CD4-positive, CD25-positive, alpha-beta regulatory T cell (primary cell): ENCODE measurements around the gene ST6GAL2. TPM values are rescaled to one million over a fixed set of nuclear protein-coding genes. Genes with fewer than 3 reads are reported as not detected.

Experiments used
- ATAC-seq, 2 donors: fragments of 150-1000 bp; cut with Tn5 transposase; one replicate each; pipeline ENCODE4 v1.10.0; 2021; ENCODE audit warnings: low read depth in 2 of 2, moderate number of reproducible peaks in 2 of 2, moderate library complexity in 1 of 2
- DNase-seq, 3 donors: peaks; one replicate each; pipeline versions ENCODE4 v3.0.0 to v3.0.0-alpha.2; 2012 to 2022; ENCODE audit warnings: mixed read lengths in 1 of 3
- H3K27ac ChIP-seq: one replicate; pipeline ENCODE4 v1.7.0; 2013; ENCODE audit warnings: mild to moderate bottlenecking, low read length; ENCODE audit not compliant: insufficient read depth, poor library complexity, severe bottlenecking
- H3K27me3 ChIP-seq: one replicate; pipeline ENCODE4 v1.7.0; 2013; ENCODE audit warnings: low read length; ENCODE audit not compliant: control insufficient read depth, insufficient read depth
- H3K36me3 ChIP-seq: one replicate; pipeline ENCODE4 v1.7.0; 2013; ENCODE audit warnings: mild to moderate bottlenecking, low read length, moderate library complexity; ENCODE audit not compliant: control insufficient read depth, insufficient read depth
- H3K4me1 ChIP-seq: 2 replicates; pipeline ENCODE4 v1.7.0; 2013; ENCODE audit warnings: mild to moderate bottlenecking, low read length; ENCODE audit not compliant: insufficient read depth, control insufficient read depth, poor library complexity, severe bottlenecking
- H3K4me3 ChIP-seq: one replicate; pipeline ENCODE4 v1.7.0; 2013; ENCODE audit warnings: low read depth, mild to moderate bottlenecking, low read length, moderate library complexity
- H3K9me3 ChIP-seq, 2 experiments: 1 replicate in 1 of 2; 2 replicates in 1 of 2; pipeline ENCODE4 v1.7.0; 2013; ENCODE audit warnings: low read length in 2 of 2, mild to moderate bottlenecking in 1 of 2, moderate library complexity in 1 of 2; ENCODE audit not compliant: control insufficient read depth in 2 of 2
- H3K27ac Mint-ChIP-seq, 3 donors: one replicate each; pipeline ENCODE4 v1.8.0; 2020 to 2022; ENCODE audit warnings: mild to moderate bottlenecking in 3 of 3, mixed read lengths in 3 of 3, moderate library complexity in 2 of 3
- H3K27me3 Mint-ChIP-seq: one replicate; pipeline ENCODE4 v1.8.0; 2022; ENCODE audit warnings: mild to moderate bottlenecking, mixed read lengths
- H3K36me3 Mint-ChIP-seq: one replicate; pipeline ENCODE4 v1.8.0; 2020; ENCODE audit warnings: mixed read lengths
- H3K4me1 Mint-ChIP-seq, 4 donors: one replicate each; pipeline ENCODE4 v1.8.0; 2020 to 2022; ENCODE audit warnings: mixed read lengths in 4 of 4, mild to moderate bottlenecking in 1 of 4
- H3K4me3 Mint-ChIP-seq, 4 donors: one replicate each; pipeline ENCODE4 v1.8.0; 2020 to 2022; ENCODE audit warnings: mild to moderate bottlenecking in 4 of 4, mixed read lengths in 4 of 4, moderate library complexity in 3 of 4
- H3K9me3 Mint-ChIP-seq, 7 donors: one replicate each; pipeline ENCODE4 v1.8.0; 2020 to 2022; ENCODE audit warnings: mixed read lengths in 7 of 7, mild to moderate bottlenecking in 3 of 7, moderate library complexity in 2 of 7
- polyA plus RNA-seq, 4 donors: library from polyadenylated mRNA; unstranded; fragments of 300-500 nt; fragmentation: Illumina TruSeq; gene quantifications; one replicate each; pipeline ENCODE4 v1.2.3, GENCODE V29; 2021
- total RNA-seq: library from RNA; stranded (reverse); gene quantifications from one replicate; pipeline ENCODE4 v1.2.3, GENCODE V29; 2022

ST6GAL2 gene
- total and polyA plus RNA-seq, 5 donors from 2014 or later: 0.74 TPM; not detected in 4

DNA sequence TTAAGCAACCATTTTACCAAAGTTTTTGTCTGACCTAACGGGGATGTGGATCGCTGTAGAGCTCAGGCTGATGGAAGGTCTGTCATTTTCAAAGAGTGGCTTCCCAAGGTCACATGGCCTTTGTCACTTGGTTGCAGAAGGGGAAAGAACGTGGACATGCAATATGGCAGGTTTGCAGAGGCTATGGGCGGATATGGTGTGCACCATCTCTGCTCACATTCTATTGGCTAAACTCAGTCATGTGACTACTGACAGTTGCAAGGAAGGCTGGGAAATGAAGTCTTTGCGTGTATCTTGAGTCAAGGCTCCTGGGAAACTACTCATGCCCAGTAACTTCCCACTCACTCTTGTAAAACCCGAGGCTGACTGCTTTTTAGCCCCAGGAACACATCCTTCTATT, 96.8 kb downstream of the ST6GAL2 start:
- no peaks in the 10 kb centered on the region for H3K36me3 ChIP-seq
- H3K27me3 ChIP-seq: no peaks in the 10 kb centered on the region
- H3K27me3 Mint-ChIP-seq: no peaks in the 10 kb centered on the region
- H3K9me3 ChIP-seq: no peaks in the 10 kb centered on the region
- H3K27ac Mint-ChIP-seq: no peak overlapping the region
- no peaks in the 10 kb centered on the region for H3K4me1 Mint-ChIP-seq
- DNase-seq (peak in 1 of 3 donors; percentile 2), ATAC-seq (no peak)
- peaks cover 0 to 10% (median 0%) of the 10 kb centered on the region in 7 donors for H3K9me3 Mint-ChIP-seq
- H3K4me3 ChIP-seq: no peak overlapping the region
- H3K4me1 ChIP-seq: no peaks in the 10 kb centered on the region
- H3K4me3 Mint-ChIP-seq: no peak overlapping the region
- H3K27ac ChIP-seq: no peak overlapping the region
- H3K36me3 Mint-ChIP-seq: no peaks in the 10 kb centered on the region

GRCh38 chr2:106782681-106783080, 103.3 kb downstream of the ST6GAL2 start:
- Histone ChIP-seq H3K4me1 (no peaks in the 10 kb centered on the region), H3K4me3 (no peak overlapping the region), H3K36me3 (no peaks in the 10 kb centered on the region), H3K27me3 (no peaks in the 10 kb centered on the region), H3K9me3 (no peaks in the 10 kb centered on the region), H3K27ac (no peak overlapping the region)
- peaks cover 0 to 11% (median 3%) of the 10 kb centered on the region in 7 donors for H3K9me3 Mint-ChIP-seq
- no peak overlapping the region for H3K27ac Mint-ChIP-seq
- no peaks in the 10 kb centered on the region for H3K36me3 Mint-ChIP-seq
- DNase-seq (no peak), ATAC-seq (no peak)
- H3K27me3 Mint-ChIP-seq: no peaks in the 10 kb centered on the region
- no peaks in the 10 kb centered on the region for H3K4me1 Mint-ChIP-seq
- H3K4me3 Mint-ChIP-seq: no peak overlapping the region

DNA sequence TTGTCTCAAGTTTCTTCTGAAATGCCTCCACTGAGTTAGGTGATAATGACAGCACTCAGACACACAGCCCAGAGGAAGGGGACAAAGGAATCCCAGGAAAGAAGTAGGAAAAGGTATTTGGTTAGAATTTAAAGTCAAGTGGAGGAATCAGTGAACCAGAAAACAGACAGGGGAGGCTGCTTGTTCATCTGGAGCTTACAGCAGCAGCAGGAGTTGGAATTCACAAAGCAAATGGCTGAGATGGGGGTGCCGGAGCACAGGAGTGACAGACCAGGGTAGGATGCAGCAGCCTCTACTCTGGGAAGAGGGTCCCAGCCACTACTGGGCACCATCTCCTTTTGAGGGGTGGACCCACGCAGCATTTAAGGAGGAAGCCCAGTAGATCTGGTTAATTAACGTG, 104.8 kb downstream of the ST6GAL2 start:
- Histone ChIP-seq H3K9me3 (no peaks in the 10 kb centered on the region), H3K36me3 (no peaks in the 10 kb centered on the region), H3K27ac (no peak overlapping the region), H3K27me3 (no peaks in the 10 kb centered on the region), H3K4me1 (no peaks in the 10 kb centered on the region), H3K4me3 (no peak overlapping the region)
- H3K9me3 Mint-ChIP-seq: peaks cover 0 to 9% (median 3%) of the 10 kb centered on the region in 7 donors
- H3K4me1 Mint-ChIP-seq: no peaks in the 10 kb centered on the region
- DNase-seq (no peak), ATAC-seq (no peak)
- H3K27me3 Mint-ChIP-seq: no peaks in the 10 kb centered on the region
- no peaks in the 10 kb centered on the region for H3K36me3 Mint-ChIP-seq
- no peak overlapping the region for H3K4me3 Mint-ChIP-seq
- H3K27ac Mint-ChIP-seq: no peak overlapping the region

- DNase-seq (no peak), ATAC-seq (no peak)
- Mint-ChIP-seq H3K36me3 (no peaks in the 10 kb centered on the region), H3K4me1 (no peaks in the 10 kb centered on the region), H3K27ac (no peak overlapping the region), H3K4me3 (no peak overlapping the region), H3K27me3 (no peaks in the 10 kb centered on the region), H3K9me3 (peaks cover 0 to 3% (median 0%) of the 10 kb centered on the region in 7 donors)
- H3K36me3 ChIP-seq: no peaks in the 10 kb centered on the region
- H3K27ac ChIP-seq: no peak overlapping the region
- no peaks in the 10 kb centered on the region for H3K27me3 ChIP-seq
- H3K4me1 ChIP-seq: no peaks in the 10 kb centered on the region
- H3K9me3 ChIP-seq: no peaks in the 10 kb centered on the region
- H3K4me3 ChIP-seq: no peak overlapping the region
Measured at GRCh38 chr2:106771811-106772210, 114.2 kb downstream of the ST6GAL2 start.

GRCh38 chr2:106770986-106771385, 115.0 kb downstream of the ST6GAL2 start:
- Mint-ChIP-seq H3K4me3 (no peak overlapping the region), H3K9me3 (peaks cover 0 to 2% (median 0%) of the 10 kb centered on the region in 7 donors), H3K27me3 (no peaks in the 10 kb centered on the region), H3K27ac (no peak overlapping the region), H3K36me3 (no peaks in the 10 kb centered on the region), H3K4me1 (no peaks in the 10 kb centered on the region)
- Histone ChIP-seq H3K27me3 (no peaks in the 10 kb centered on the region), H3K36me3 (no peaks in the 10 kb centered on the region), H3K4me3 (no peak overlapping the region), H3K4me1 (no peaks in the 10 kb centered on the region), H3K27ac (no peak overlapping the region), H3K9me3 (no peaks in the 10 kb centered on the region)
- ATAC-seq (no peak), DNase-seq (no peak)

- Mint-ChIP-seq H3K9me3 (no peaks in the 10 kb centered on the region), H3K36me3 (no peaks in the 10 kb centered on the region), H3K27me3 (peaks cover 7% of the 10 kb centered on the region), H3K4me1 (no peaks in the 10 kb centered on the region), H3K27ac (no peak overlapping the region), H3K4me3 (no peak overlapping the region)
- ATAC-seq (no peak), DNase-seq (no peak)
- no peaks in the 10 kb centered on the region for H3K9me3 ChIP-seq
- H3K27me3 ChIP-seq: no peaks in the 10 kb centered on the region
- H3K4me1 ChIP-seq: no peaks in the 10 kb centered on the region
- no peak overlapping the region for H3K27ac ChIP-seq
- H3K36me3 ChIP-seq: no peaks in the 10 kb centered on the region
- no peak overlapping the region for H3K4me3 ChIP-seq
Measured at GRCh38 chr2:106764614-106765013, 121.4 kb downstream of the ST6GAL2 start.

GRCh38 chr2:106759966-106760365, 126.0 kb downstream of the ST6GAL2 start:
- Histone ChIP-seq H3K4me1 (no peaks in the 10 kb centered on the region), H3K4me3 (no peak overlapping the region), H3K9me3 (no peaks in the 10 kb centered on the region), H3K36me3 (no peaks in the 10 kb centered on the region), H3K27me3 (no peaks in the 10 kb centered on the region), H3K27ac (no peak overlapping the region)
- ATAC-seq (no peak), DNase-seq (no peak)
- Mint-ChIP-seq H3K27ac (no peak overlapping the region), H3K4me1 (no peaks in the 10 kb centered on the region), H3K27me3 (peaks cover 8% of the 10 kb centered on the region), H3K4me3 (no peak overlapping the region), H3K36me3 (no peaks in the 10 kb centered on the region), H3K9me3 (peaks cover 0 to 5% (median 0%) of the 10 kb centered on the region in 7 donors)

DNA sequence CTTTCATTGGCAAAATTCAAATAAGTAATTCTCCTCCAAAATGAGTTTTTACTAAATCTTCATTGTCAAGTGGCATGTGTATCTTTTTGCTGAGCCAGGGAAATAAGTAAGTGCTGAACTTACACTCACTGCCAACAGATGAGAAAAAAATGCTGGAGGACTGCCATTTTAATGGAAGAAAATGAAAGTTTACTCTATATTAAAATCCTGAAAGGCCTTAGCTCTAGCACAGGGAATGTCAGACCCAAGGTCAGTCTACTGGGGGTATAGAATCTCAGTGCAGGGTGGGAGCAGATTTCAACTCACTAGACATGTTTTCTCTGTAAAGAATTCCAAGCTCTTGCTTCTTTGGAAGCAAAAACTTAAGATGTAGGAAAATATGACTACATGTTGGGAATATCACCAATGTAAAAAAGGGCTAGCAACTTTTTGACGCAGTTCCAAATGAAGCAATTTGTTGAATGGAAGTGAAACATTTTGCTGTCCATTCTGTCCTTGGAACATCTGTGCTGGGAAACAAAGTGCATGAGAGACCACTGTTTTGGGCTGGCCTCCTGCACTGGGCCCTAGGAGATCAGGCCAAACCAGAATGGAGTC, 127.0 kb downstream of the ST6GAL2 start:
- Mint-ChIP-seq H3K4me1 (no peaks in the 10 kb centered on the region), H3K27me3 (peaks cover 8% of the 10 kb centered on the region), H3K4me3 (no peak overlapping the region), H3K9me3 (peaks cover 0 to 5% (median 0%) of the 10 kb centered on the region in 7 donors), H3K27ac (no peak overlapping the region), H3K36me3 (no peaks in the 10 kb centered on the region)
- no peak overlapping the region for H3K27ac ChIP-seq
- H3K27me3 ChIP-seq: no peaks in the 10 kb centered on the region
- H3K9me3 ChIP-seq: no peaks in the 10 kb centered on the region
- no peaks in the 10 kb centered on the region for H3K36me3 ChIP-seq
- ATAC-seq (no peak), DNase-seq (no peak)
- no peak overlapping the region for H3K4me3 ChIP-seq
- no peaks in the 10 kb centered on the region for H3K4me1 ChIP-seq
